Measurements from ENCODE around the gene PPP5C.

Gene PPP5C

GRCh38 chr19:46339446-46339845 is 7.4 kb upstream of the PPP5C start:
- DNase-seq = no peak

GRCh38 chr19:46340051-46340659 is 6.7 kb upstream of the PPP5C start:
- DNase-seq = no peak

- DNase-seq = no peak
Measured at GRCh38 chr19:46341937-46342336, 5.0 kb upstream of the PPP5C start.

GRCh38 chr19:46344363-46344762 is 2.5 kb upstream of the PPP5C start:
- DNase-seq = no peak

- no peak for DNase-seq
Measured at GRCh38 chr19:46345157-46345556, 1.7 kb upstream of the PPP5C start.

GRCh38 chr19:46347572-46347883 is 641 bp downstream of the PPP5C start:
- DNase-seq = no peak

GRCh38 chr19:46347985-46348384 is 1.1 kb downstream of the PPP5C start:
- no peak for DNase-seq

- no peak for DNase-seq
Measured at GRCh38 chr19:46349311-46349993, 2.6 kb downstream of the PPP5C start.

- no peak for DNase-seq
Measured at GRCh38 chr19:46350029-46350757, 3.3 kb downstream of the PPP5C start.

- peak in 1 of 2 experiments; percentile 33 for DNase-seq
Measured at GRCh38 chr19:46350758-46351159, 3.9 kb downstream of the PPP5C start.

- no peak for DNase-seq
Measured at GRCh38 chr19:46351241-46352041, 4.6 kb downstream of the PPP5C start.

- no peak for DNase-seq
Measured at GRCh38 chr19:46353730-46354528, 7.0 kb downstream of the PPP5C start.

GRCh38 chr19:46355234-46356148 is 8.6 kb downstream of the PPP5C start:
- DNase-seq = peak in 1 of 2 experiments; percentile 14

- DNase-seq = no peak
Measured at GRCh38 chr19:46356149-46357055, 9.5 kb downstream of the PPP5C start.

GRCh38 chr19:46357846-46358583 is 11.1 kb downstream of the PPP5C start:
- no peak for DNase-seq

- no peak for DNase-seq
Measured at GRCh38 chr19:46361915-46362314, 15.0 kb downstream of the PPP5C start.

GRCh38 chr19:46364359-46364758 is 17.5 kb downstream of the PPP5C start:
- DNase-seq = no peak

- no peak for DNase-seq
Measured at GRCh38 chr19:46365561-46365960, 18.7 kb downstream of the PPP5C start.

GRCh38 chr19:46366620-46367292 is 19.9 kb downstream of the PPP5C start:
- DNase-seq = no peak
